Ishikawa (cell line): ENCODE data around the gene NUP58.

Experiments
- CREB1 ChIP-seq: IDR thresholded peaks from 2 replicates; pipeline ENCODE4 v1.6.1; 2012; ENCODE audit warnings: low read depth
- RAD21 ChIP-seq: IDR thresholded peaks from 2 replicates; pipeline ENCODE4 v1.6.1; 2012; ENCODE audit warnings: low read depth

GRCh38 chr13:25276748-25277147, 24.7 kb upstream of the NUP58 start:
- no peak for TF ChIP-seq CREB1
- TF ChIP-seq RAD21, result no peak
